GM23338 (cell line): ENCODE data around the gene CNTNAP5. TPM values are rescaled to one million over a fixed set of nuclear protein-coding genes. Genes with fewer than 3 reads are reported as not detected.

Experiments
- ATAC-seq: fragments of 200-7000 bp; cut with Tn5 transposase; 3 replicates; pipeline ENCODE4 v1.9.1; 2020
- DNase-seq: peaks from one replicate; pipeline ENCODE4 v3.0.0-alpha.2; 2015; ENCODE audit warnings: low spot score
- H2AFZ ChIP-seq: fragments of 200-600 bp; sonication (generic); 2 replicates; pipeline ENCODE4 v1.8.0; 2016; ENCODE audit warnings: antibody characterized with exemption, mild to moderate bottlenecking, moderate library complexity
- H3F3A ChIP-seq: fragments of 200-600 bp; sonication (generic); replicated peaks from 2 replicates; pipeline ENCODE4 v1.8.0; 2017; ENCODE audit warnings: antibody characterized with exemption, mixed run types, low read depth
- H3K27ac ChIP-seq: fragments of 200-600 bp; sonication (generic); 2 replicates; pipeline ENCODE4 v1.6.1; 2016; ENCODE audit warnings: low read depth
- H3K27me3 ChIP-seq: fragments of 200-600 bp; sonication (generic); 2 replicates; pipeline ENCODE4 v1.8.0; 2016; ENCODE audit warnings: mild to moderate bottlenecking, mixed run types, moderate library complexity; ENCODE audit not compliant: insufficient read depth
- H3K36me3 ChIP-seq: fragments of 200-600 bp; sonication (generic); 2 replicates; pipeline ENCODE4 v1.8.0; 2016; ENCODE audit warnings: mild to moderate bottlenecking; ENCODE audit not compliant: insufficient read depth
- H3K4me1 ChIP-seq: fragments of 200-600 bp; sonication (generic); 2 replicates; pipeline ENCODE4 v1.8.0; 2016; ENCODE audit warnings: mild to moderate bottlenecking, moderate library complexity; ENCODE audit not compliant: insufficient read depth
- H3K4me2 ChIP-seq: fragments of 200-600 bp; sonication (generic); 2 replicates; pipeline ENCODE4 v1.7.1; 2017; ENCODE audit warnings: mixed run types
- H3K4me3 ChIP-seq: fragments of 200-600 bp; sonication (generic); 2 replicates; pipeline ENCODE4 v1.6.1; 2016; ENCODE audit warnings: mixed run types
- H3K79me2 ChIP-seq: fragments of 200-600 bp; sonication (generic); replicated peaks from 2 replicates; pipeline ENCODE4 v1.8.0; 2017; ENCODE audit warnings: mild to moderate bottlenecking; ENCODE audit not compliant: insufficient read depth
- H3K9me2 ChIP-seq: fragments of 200-600 bp; sonication (generic); 2 replicates; pipeline ENCODE4 v1.8.0; 2017; ENCODE audit not compliant: insufficient read depth
- H4K20me1 ChIP-seq: fragments of 200-600 bp; sonication (generic); replicated peaks from 2 replicates; pipeline ENCODE4 v1.8.0; 2017; ENCODE audit warnings: mild to moderate bottlenecking; ENCODE audit not compliant: insufficient read depth
- H3K27ac Mint-ChIP-seq: 2 replicates; pipeline ENCODE4 v1.8.0; 2020; ENCODE audit warnings: inconsistent platforms, mild to moderate bottlenecking, moderate library complexity, mixed read lengths
- H3K27me3 Mint-ChIP-seq: 3 replicates; pipeline ENCODE4 v1.8.0; 2022; ENCODE audit warnings: low read depth, mild to moderate bottlenecking, moderate library complexity, mixed read lengths, inconsistent platforms; ENCODE audit not compliant: insufficient read depth, poor library complexity
- H3K36me3 Mint-ChIP-seq: 3 replicates; pipeline ENCODE4 v1.8.0; 2021; ENCODE audit warnings: low read depth, mild to moderate bottlenecking, inconsistent platforms, moderate library complexity, mixed read lengths
- H3K4me1 Mint-ChIP-seq: 3 replicates; pipeline ENCODE4 v1.8.0; 2020; ENCODE audit warnings: mild to moderate bottlenecking, inconsistent platforms, mixed read lengths
- H3K4me3 Mint-ChIP-seq: 3 replicates; pipeline ENCODE4 v1.8.0; 2021; ENCODE audit warnings: moderate library complexity, mild to moderate bottlenecking, inconsistent platforms, mixed read lengths
- H3K9me3 Mint-ChIP-seq: 3 replicates; pipeline ENCODE4 v1.8.0; 2020; ENCODE audit warnings: moderate library complexity, mild to moderate bottlenecking, inconsistent platforms, mixed read lengths
- EZH2 ChIP-seq: fragments of 200-600 bp; sonication (generic); IDR thresholded peaks from one replicate; pipeline ENCODE4 v1.8.0; 2017; ENCODE audit warnings: antibody characterized with exemption, mild to moderate bottlenecking, low read depth; ENCODE audit not compliant: unreplicated experiment
- EZH2phosphoT487 ChIP-seq: fragments of 200-600 bp; sonication (generic); IDR thresholded peaks from one replicate; pipeline ENCODE4 v1.8.1; 2018; ENCODE audit warnings: antibody characterized with exemption; ENCODE audit not compliant: unreplicated experiment
- JUNB ChIP-seq: IDR thresholded peaks from one replicate; pipeline ENCODE4 v1.6.1; 2016; ENCODE audit warnings: antibody characterized with exemption; ENCODE audit not compliant: unreplicated experiment
- NANOG ChIP-seq: IDR thresholded peaks from 2 replicates; pipeline ENCODE4 v1.6.1; 2016; ENCODE audit warnings: antibody characterized with exemption, borderline replicate concordance
- POLR2AphosphoS5 ChIP-seq: IDR thresholded peaks from 2 replicates; pipeline ENCODE4 v1.6.1; 2016; ENCODE audit warnings: antibody characterized with exemption, low read depth
- STAT1 ChIP-seq: IDR thresholded peaks from one replicate; pipeline ENCODE4 v1.6.1; 2016; ENCODE audit warnings: antibody characterized with exemption; ENCODE audit not compliant: unreplicated experiment
- ZNF114 ChIP-seq: fragments of 250-450 bp; sonication (Bioruptor Pico); IDR thresholded peaks from 2 replicates; pipeline ENCODE4 v1.5.0; 2020; ENCODE audit warnings: mild to moderate bottlenecking, moderate library complexity
- ZNF331 ChIP-seq: fragments of 250-450 bp; sonication (Bioruptor Pico); IDR thresholded peaks from 2 replicates; pipeline ENCODE4 v1.5.0; 2020; ENCODE audit warnings: low read depth, mild to moderate bottlenecking, moderate library complexity
- polyA plus RNA-seq: library from polyadenylated mRNA; unstranded; fragments of >200 nt; fragmentation: Nextera tagmentation; extraction: Ambion mirVana; gene quantifications from 2 replicates; pipeline ENCODE4 v1.2.1, GENCODE V29; 2016
- total RNA-seq: library from RNA; depleted of rRNA; stranded (reverse); fragments of >200 nt; shearing (Covaris generic); gene quantifications from 2 replicates; pipeline ENCODE4 v1.2.3, GENCODE V29; 2014
- TF ChIP-seq, protein P1 (sequence below): IDR thresholded peaks from one replicate; pipeline ENCODE4 v1.6.1; 2018; ENCODE audit warnings: antibody characterized with exemption; ENCODE audit not compliant: unreplicated experiment
- TF ChIP-seq, protein P2 (sequence below): IDR thresholded peaks from 2 replicates; pipeline ENCODE4 v1.6.1; 2016; ENCODE audit warnings: antibody characterized with exemption
- TF ChIP-seq, protein P3 (sequence below), 2 experiments: fragments of 200-600 bp in 1 of 2; sonication (generic) in 1 of 2; conservative IDR thresholded peaks; 2 replicates each; pipeline versions ENCODE4 v1.5.1 to v1.6.1; 2016 to 2017; ENCODE audit warnings: antibody characterized with exemption in 2 of 2, low read depth in 2 of 2, mild to moderate bottlenecking in 2 of 2, moderate library complexity in 1 of 2

The CNTNAP5 gene
- total and polyA plus RNA-seq, 2 experiments from 2014 or later = 0.49 to 0.50 TPM

DNA sequence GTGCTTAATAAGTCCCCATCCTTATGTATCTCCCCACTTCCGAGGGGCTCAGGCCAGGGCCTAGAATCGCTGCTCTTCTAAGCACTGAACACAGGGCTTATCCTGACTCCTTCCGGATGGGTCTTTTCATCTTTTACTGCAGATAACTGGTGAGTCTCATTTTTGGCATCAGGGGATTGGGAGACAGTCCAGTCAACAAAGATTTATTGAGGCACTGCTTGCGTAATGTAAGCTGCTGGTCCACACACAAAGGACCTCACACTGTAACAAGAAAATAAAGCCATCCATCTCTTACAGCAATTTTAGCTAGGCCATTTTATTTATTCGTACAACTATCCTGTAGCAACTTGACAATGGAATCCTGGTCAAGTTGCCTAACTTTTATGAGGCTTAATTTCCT is 600.5 kb downstream of the CNTNAP5 start (continued):
- TF ChIP-seq, protein P1, sequence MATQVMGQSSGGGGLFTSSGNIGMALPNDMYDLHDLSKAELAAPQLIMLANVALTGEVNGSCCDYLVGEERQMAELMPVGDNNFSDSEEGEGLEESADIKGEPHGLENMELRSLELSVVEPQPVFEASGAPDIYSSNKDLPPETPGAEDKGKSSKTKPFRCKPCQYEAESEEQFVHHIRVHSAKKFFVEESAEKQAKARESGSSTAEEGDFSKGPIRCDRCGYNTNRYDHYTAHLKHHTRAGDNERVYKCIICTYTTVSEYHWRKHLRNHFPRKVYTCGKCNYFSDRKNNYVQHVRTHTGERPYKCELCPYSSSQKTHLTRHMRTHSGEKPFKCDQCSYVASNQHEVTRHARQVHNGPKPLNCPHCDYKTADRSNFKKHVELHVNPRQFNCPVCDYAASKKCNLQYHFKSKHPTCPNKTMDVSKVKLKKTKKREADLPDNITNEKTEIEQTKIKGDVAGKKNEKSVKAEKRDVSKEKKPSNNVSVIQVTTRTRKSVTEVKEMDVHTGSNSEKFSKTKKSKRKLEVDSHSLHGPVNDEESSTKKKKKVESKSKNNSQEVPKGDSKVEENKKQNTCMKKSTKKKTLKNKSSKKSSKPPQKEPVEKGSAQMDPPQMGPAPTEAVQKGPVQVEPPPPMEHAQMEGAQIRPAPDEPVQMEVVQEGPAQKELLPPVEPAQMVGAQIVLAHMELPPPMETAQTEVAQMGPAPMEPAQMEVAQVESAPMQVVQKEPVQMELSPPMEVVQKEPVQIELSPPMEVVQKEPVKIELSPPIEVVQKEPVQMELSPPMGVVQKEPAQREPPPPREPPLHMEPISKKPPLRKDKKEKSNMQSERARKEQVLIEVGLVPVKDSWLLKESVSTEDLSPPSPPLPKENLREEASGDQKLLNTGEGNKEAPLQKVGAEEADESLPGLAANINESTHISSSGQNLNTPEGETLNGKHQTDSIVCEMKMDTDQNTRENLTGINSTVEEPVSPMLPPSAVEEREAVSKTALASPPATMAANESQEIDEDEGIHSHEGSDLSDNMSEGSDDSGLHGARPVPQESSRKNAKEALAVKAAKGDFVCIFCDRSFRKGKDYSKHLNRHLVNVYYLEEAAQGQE = no peak
- TF ChIP-seq ZNF331 (CRISPR knock-in tag) (no peak), STAT1 (no peak), POLR2AphosphoS5 (no peak), EZH2phosphoT487 (no peak), JUNB (no peak), NANOG (no peak), EZH2 (no peak), ZNF114 (no peak)
- TF ChIP-seq, protein P2, sequence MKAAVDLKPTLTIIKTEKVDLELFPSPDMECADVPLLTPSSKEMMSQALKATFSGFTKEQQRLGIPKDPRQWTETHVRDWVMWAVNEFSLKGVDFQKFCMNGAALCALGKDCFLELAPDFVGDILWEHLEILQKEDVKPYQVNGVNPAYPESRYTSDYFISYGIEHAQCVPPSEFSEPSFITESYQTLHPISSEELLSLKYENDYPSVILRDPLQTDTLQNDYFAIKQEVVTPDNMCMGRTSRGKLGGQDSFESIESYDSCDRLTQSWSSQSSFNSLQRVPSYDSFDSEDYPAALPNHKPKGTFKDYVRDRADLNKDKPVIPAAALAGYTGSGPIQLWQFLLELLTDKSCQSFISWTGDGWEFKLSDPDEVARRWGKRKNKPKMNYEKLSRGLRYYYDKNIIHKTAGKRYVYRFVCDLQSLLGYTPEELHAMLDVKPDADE = no peak

DNA sequence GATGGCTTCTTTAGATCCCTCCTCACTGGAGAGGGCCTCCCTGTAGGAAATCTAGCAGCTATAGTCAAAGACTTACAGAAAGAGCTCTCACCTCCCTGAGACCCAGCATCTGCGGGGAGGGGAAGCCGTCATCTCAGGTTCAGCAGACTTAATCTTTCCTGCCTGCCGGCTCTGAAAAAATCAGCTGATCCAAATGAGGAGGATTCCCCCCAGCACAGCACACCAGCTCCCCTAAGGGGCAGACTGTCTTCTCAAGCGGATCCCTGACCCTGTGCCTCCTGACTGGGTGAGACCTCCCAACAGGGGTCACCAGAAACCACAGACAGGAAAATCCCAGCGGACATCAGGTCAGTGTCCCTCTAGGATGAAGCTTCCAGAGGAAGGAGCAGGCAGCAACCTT is 601.9 kb downstream of the CNTNAP5 start:
- H2AFZ ChIP-seq = no peak overlapping the region
- Mint-ChIP-seq H3K9me3 (peaks cover 11% of the 10 kb centered on the region), H3K36me3 (peaks cover 5% of the 10 kb centered on the region; the same call in 2 of the 3 replicates), H3K4me1 (no peaks in the 10 kb centered on the region), H3K4me3 (no peak overlapping the region), H3K27me3 (no peaks in the 10 kb centered on the region), H3K27ac (no peak overlapping the region)
- H3K36me3 ChIP-seq = no peaks in the 10 kb centered on the region
- no peaks in the 10 kb centered on the region for H4K20me1 ChIP-seq
- no peak overlapping the region for H3K4me3 ChIP-seq
- H3K4me1 ChIP-seq = no peaks in the 10 kb centered on the region
- H3F3A ChIP-seq = no peaks in the 10 kb centered on the region
- TF ChIP-seq, protein P2 = no peak
- TF ChIP-seq, protein P3, sequence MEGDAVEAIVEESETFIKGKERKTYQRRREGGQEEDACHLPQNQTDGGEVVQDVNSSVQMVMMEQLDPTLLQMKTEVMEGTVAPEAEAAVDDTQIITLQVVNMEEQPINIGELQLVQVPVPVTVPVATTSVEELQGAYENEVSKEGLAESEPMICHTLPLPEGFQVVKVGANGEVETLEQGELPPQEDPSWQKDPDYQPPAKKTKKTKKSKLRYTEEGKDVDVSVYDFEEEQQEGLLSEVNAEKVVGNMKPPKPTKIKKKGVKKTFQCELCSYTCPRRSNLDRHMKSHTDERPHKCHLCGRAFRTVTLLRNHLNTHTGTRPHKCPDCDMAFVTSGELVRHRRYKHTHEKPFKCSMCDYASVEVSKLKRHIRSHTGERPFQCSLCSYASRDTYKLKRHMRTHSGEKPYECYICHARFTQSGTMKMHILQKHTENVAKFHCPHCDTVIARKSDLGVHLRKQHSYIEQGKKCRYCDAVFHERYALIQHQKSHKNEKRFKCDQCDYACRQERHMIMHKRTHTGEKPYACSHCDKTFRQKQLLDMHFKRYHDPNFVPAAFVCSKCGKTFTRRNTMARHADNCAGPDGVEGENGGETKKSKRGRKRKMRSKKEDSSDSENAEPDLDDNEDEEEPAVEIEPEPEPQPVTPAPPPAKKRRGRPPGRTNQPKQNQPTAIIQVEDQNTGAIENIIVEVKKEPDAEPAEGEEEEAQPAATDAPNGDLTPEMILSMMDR (conservative IDR thresholded peaks at IDR 0.05; ENCODE audit: low read depth in 2 of 2) = peak in 1 of 2 experiments; percentile 27; a peak in 1 of 4 replicates
- TF ChIP-seq ZNF114 = no peak
- H3K79me2 ChIP-seq = no peaks in the 10 kb centered on the region
- ATAC-seq (no peak), DNase-seq (no peak)
- no peak overlapping the region for H3K27ac ChIP-seq
- no peak overlapping the region for H3K4me2 ChIP-seq
- no peaks in the 10 kb centered on the region for H3K27me3 ChIP-seq
- H3K9me2 ChIP-seq = no peaks in the 10 kb centered on the region; the same call in 1 of the 2 replicates
